Mammary epithelial cell (primary cell): Measurements from ENCODE around the gene VSIG10.

Source experiments
- EZH2 ChIP-seq: IDR thresholded peaks from 2 replicates; pipeline ENCODE4 v1.6.1; 2012; ENCODE audit warnings: low read length, inconsistent platforms, borderline replicate concordance
- TF ChIP-seq, protein P1 (sequence below), 2 donors: IDR thresholded peaks in 1 of 2; conservative IDR thresholded peaks in 1 of 2; 2 replicates each; pipeline ENCODE4 v1.5.1; 2011 to 2012; ENCODE audit warnings: inconsistent platforms in 2 of 2, low read length in 2 of 2, mild to moderate bottlenecking in 2 of 2, control low read depth in 1 of 2, low read depth in 1 of 2; ENCODE audit not compliant: insufficient read depth in 1 of 2; ENCODE audit errors: extremely low read depth in 1 of 2

DNA sequence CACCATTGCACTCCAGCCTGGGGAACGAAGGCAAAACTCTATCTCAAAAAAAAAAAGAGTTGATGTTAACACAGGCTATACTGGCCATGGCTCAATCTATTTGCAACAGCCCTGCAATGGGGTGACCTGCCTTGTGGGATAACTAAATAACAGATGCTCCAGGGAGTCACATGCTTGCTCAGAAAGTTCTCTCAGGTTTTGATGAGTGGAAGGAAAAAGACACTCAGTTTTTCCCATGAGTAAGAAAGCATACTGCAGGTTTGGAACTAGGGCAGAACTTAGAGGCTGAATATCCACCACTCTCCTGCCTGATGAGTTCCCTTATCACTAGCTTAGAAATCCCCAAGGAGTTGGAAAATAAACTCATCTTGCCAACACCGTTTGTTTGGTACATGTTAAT, 59.7 kb downstream of the VSIG10 start:
- TF ChIP-seq, protein P1, sequence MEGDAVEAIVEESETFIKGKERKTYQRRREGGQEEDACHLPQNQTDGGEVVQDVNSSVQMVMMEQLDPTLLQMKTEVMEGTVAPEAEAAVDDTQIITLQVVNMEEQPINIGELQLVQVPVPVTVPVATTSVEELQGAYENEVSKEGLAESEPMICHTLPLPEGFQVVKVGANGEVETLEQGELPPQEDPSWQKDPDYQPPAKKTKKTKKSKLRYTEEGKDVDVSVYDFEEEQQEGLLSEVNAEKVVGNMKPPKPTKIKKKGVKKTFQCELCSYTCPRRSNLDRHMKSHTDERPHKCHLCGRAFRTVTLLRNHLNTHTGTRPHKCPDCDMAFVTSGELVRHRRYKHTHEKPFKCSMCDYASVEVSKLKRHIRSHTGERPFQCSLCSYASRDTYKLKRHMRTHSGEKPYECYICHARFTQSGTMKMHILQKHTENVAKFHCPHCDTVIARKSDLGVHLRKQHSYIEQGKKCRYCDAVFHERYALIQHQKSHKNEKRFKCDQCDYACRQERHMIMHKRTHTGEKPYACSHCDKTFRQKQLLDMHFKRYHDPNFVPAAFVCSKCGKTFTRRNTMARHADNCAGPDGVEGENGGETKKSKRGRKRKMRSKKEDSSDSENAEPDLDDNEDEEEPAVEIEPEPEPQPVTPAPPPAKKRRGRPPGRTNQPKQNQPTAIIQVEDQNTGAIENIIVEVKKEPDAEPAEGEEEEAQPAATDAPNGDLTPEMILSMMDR (conservative IDR thresholded peaks at IDR 0.05 in 1 of 2, IDR thresholded peaks at IDR 0.05 in 1 of 2; ENCODE audit: extremely low read depth in 1 of 2, insufficient read depth in 1 of 2, low read depth in 1 of 2, low read length in 2 of 2) = no peak
- TF ChIP-seq EZH2 = no peak
